ENCODE data around the gene ZNF804A.

GRCh38 chr2:184830531-184830930 is 232.2 kb downstream of the ZNF804A start:
- TF ChIP-seq POLR2A (IDR thresholded peaks at IDR 0.05) (no peak), CTCF (IDR thresholded peaks at IDR 0.05) (no peak)

Measured in esophagus squamous epithelium (tissue), 4 donors.